WI38 (cell line): ENCODE data around the gene GGT1.

Source experiments
- H3K4me3 ChIP-seq: 2 replicates; pipeline ENCODE4 v1.5.1; 2011; ENCODE audit warnings: low read depth, mild to moderate bottlenecking, control low read depth, low read length
- CTCF ChIP-seq: IDR thresholded peaks from 2 replicates; pipeline ENCODE4 v1.5.1; 2012; ENCODE audit warnings: low read depth, mild to moderate bottlenecking, control low read depth, low read length

The GGT1 gene

GRCh38 chr22:24585461-24585860, 17.5 kb upstream of the GGT1 start:
- TF ChIP-seq CTCF, result no peak
- no peak overlapping the region for H3K4me3 ChIP-seq

GRCh38 chr22:24585927-24586546, 17.0 kb upstream of the GGT1 start:
- no peak overlapping the region for H3K4me3 ChIP-seq
- TF ChIP-seq CTCF, result no peak

- TF ChIP-seq CTCF, result no peak
- H3K4me3 ChIP-seq, result no peak overlapping the region
Measured at GRCh38 chr22:24587251-24587650, 15.7 kb upstream of the GGT1 start.

GRCh38 chr22:24587948-24588347, 15.0 kb upstream of the GGT1 start:
- TF ChIP-seq CTCF, result no peak

GRCh38 chr22:24588381-24588756, 14.6 kb upstream of the GGT1 start:
- H3K4me3 ChIP-seq, result no peak overlapping the region
- no peak for TF ChIP-seq CTCF

More at GRCh38 chr22:24587948-24588347, 15.0 kb upstream of the GGT1 start:
- H3K4me3 ChIP-seq, result no peak overlapping the region

- no peak for TF ChIP-seq CTCF
- H3K4me3 ChIP-seq, result no peak overlapping the region
Measured at GRCh38 chr22:24588757-24589481, 14.1 kb upstream of the GGT1 start.

GRCh38 chr22:24589518-24590030, 13.4 kb upstream of the GGT1 start:
- no peak for TF ChIP-seq CTCF

More at GRCh38 chr22:24589518-24590030, 13.4 kb upstream of the GGT1 start:
- H3K4me3 ChIP-seq, result no peak overlapping the region
